Loucy (cell line): ENCODE results near the gene SHC3.

Experiments
- EZH2phosphoT487 ChIP-seq: fragments of 200-600 bp; IDR thresholded peaks from 2 replicates; pipeline ENCODE4 v1.6.1; 2018; ENCODE audit warnings: antibody characterized with exemption, mild to moderate bottlenecking, moderate library complexity, borderline replicate concordance
- TF ChIP-seq, protein P1 (sequence below): fragments of 200-600 bp; sonication (generic); conservative IDR thresholded peaks from 2 replicates; pipeline ENCODE4 v1.5.1; 2014; ENCODE audit warnings: mild to moderate bottlenecking, antibody characterized with exemption, low read length

DNA sequence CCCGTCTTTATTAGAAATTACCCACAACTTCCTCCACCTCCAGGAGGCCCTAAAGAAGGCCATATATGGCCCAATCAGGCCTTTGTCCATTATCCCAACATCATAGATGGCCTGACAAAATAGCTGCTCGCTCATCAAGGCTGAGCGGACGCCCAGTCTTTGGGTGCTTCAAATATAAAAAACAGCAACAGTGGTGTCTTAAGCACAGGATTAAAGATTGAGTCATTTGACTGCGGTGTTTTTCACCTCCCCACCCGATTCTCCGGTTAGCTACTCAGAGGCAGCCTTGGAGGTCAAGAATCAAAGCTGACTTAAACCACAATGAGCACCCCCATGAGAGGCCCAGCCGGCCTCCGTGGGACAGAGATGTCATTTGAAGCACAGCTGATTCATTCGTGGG, 168.6 kb downstream of the SHC3 start:
- TF ChIP-seq, protein P1, sequence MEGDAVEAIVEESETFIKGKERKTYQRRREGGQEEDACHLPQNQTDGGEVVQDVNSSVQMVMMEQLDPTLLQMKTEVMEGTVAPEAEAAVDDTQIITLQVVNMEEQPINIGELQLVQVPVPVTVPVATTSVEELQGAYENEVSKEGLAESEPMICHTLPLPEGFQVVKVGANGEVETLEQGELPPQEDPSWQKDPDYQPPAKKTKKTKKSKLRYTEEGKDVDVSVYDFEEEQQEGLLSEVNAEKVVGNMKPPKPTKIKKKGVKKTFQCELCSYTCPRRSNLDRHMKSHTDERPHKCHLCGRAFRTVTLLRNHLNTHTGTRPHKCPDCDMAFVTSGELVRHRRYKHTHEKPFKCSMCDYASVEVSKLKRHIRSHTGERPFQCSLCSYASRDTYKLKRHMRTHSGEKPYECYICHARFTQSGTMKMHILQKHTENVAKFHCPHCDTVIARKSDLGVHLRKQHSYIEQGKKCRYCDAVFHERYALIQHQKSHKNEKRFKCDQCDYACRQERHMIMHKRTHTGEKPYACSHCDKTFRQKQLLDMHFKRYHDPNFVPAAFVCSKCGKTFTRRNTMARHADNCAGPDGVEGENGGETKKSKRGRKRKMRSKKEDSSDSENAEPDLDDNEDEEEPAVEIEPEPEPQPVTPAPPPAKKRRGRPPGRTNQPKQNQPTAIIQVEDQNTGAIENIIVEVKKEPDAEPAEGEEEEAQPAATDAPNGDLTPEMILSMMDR = no peak
- TF ChIP-seq EZH2phosphoT487 = no peak
